Panc1 (cell line): ENCODE results near the gene SWAP70. TPM values are rescaled to one million over a fixed set of nuclear protein-coding genes. Genes with fewer than 3 reads are reported as not detected.
A peak's percentile ranks its signal among the peaks of the same experiment; 100 is the strongest.

Experiments used
- ATAC-seq: fragments of 200-7000 bp; cut with Tn5 transposase; 2 replicates; pipeline ENCODE4 v1.9.1; 2020; ENCODE audit warnings: mild to moderate bottlenecking, moderate library complexity
- BruUV-seq: library from RNA; stranded (reverse); fragments of 400-500 nt; replicated peaks from 2 replicates; lab custom pipeline; 2021; lab: Mats Ljungman, UMichigan
- CTCF ChIA-PET: fragments of 300-600 bp; sonication (Branson Sonifier 250); formaldehyde crosslinking; loops from one replicate; lab custom pipeline; 2022; ENCODE audit warnings: antibody characterized with exemption; lab: Charles Lee
- POLR2A ChIA-PET: fragments of 300-600 bp; sonication (Branson Sonifier 250); formaldehyde crosslinking; loops from one replicate; lab custom pipeline; 2022; ENCODE audit warnings: antibody characterized with exemption; lab: Charles Lee
- DNase-seq: peaks from one replicate; pipeline ENCODE4 v3.0.0-alpha.2; 2010; ENCODE audit warnings: low read depth, low spot score
- H3K27ac ChIP-seq: 2 replicates; pipeline ENCODE4 v1.5.1; 2011; ENCODE audit warnings: mild to moderate bottlenecking, low read length, inconsistent platforms
- H3K27me3 ChIP-seq: fragments of 200-500 bp; sonication (Bioruptor generic); 2 replicates; pipeline ENCODE4 v1.6.0; 2014; ENCODE audit warnings: low read length, inconsistent platforms; ENCODE audit not compliant: control insufficient read depth, insufficient read depth
- H3K36me3 ChIP-seq: fragments of 200-500 bp; sonication (Bioruptor generic); 2 replicates; pipeline ENCODE4 v1.5.1; 2014; ENCODE audit warnings: inconsistent platforms, mild to moderate bottlenecking, low read length, moderate library complexity; ENCODE audit not compliant: control insufficient read depth, insufficient read depth
- H3K4me1 ChIP-seq: 2 replicates; pipeline ENCODE4 v1.5.1; 2011; ENCODE audit warnings: inconsistent platforms, mild to moderate bottlenecking, low read length, moderate library complexity; ENCODE audit not compliant: control insufficient read depth, insufficient read depth
- H3K4me3 ChIP-seq, 2 experiments: 2 replicates each; pipeline ENCODE4 v1.5.1; 2011 to 2012; ENCODE audit warnings: low read depth in 2 of 2, low read length in 2 of 2, mild to moderate bottlenecking in 2 of 2, inconsistent platforms in 1 of 2, moderate library complexity in 1 of 2
- H3K9me3 ChIP-seq: fragments of 200-500 bp; sonication (Bioruptor generic); 2 replicates; pipeline ENCODE4 v1.5.1; 2014; ENCODE audit warnings: low read depth, mild to moderate bottlenecking, inconsistent platforms, low read length, moderate library complexity; ENCODE audit not compliant: control insufficient read depth, insufficient read depth
- CTCF ChIP-seq: fragments of 450-650 bp; IDR thresholded peaks from 2 replicates; pipeline ENCODE4 v1.5.1; 2017; ENCODE audit warnings: mild to moderate bottlenecking
- POLR2AphosphoS5 ChIP-seq: IDR thresholded peaks from 2 replicates; pipeline ENCODE4 v1.6.1; 2012; ENCODE audit warnings: mild to moderate bottlenecking, low read depth, low read length, moderate library complexity
- REST ChIP-seq, 2 experiments: IDR thresholded peaks; 2 replicates each; pipeline ENCODE4 v1.6.1; 2011 to 2012; ENCODE audit warnings: low read depth in 2 of 2, control low read depth in 1 of 2, low read length in 1 of 2, mild to moderate bottlenecking in 1 of 2, moderate library complexity in 1 of 2; ENCODE audit not compliant: insufficient read depth in 1 of 2
- SIN3A ChIP-seq: IDR thresholded peaks from 2 replicates; pipeline ENCODE4 v1.6.1; 2012; ENCODE audit warnings: low read depth, mild to moderate bottlenecking, low read length, moderate library complexity, borderline replicate concordance; ENCODE audit not compliant: insufficient read depth
- TCF7L2 ChIP-seq: IDR thresholded peaks from 2 replicates; pipeline ENCODE4 v1.6.1; 2011; ENCODE audit warnings: mild to moderate bottlenecking, low read depth, low read length, inconsistent platforms
- in situ Hi-C: cut with HindIII; loops from 2 replicates; pipeline ENCODE4 v1.10.0; 2016; ENCODE audit warnings: low sequenced_read_pairs, low pct_unique_long_range_greater_than_20kb
- intact Hi-C: fragments of 100-400 bp; cut with micrococcal nuclease; formaldehyde crosslinking; loops from one replicate; pipeline ENCODE4 v1.10.0; 2022; ENCODE audit not compliant: unreplicated experiment
- total RNA-seq: library from RNA; stranded (reverse); gene quantifications from one replicate; pipeline ENCODE4 v1.2.1, GENCODE V29; 2021; ENCODE audit not compliant: unreplicated experiment

Gene SWAP70
- total RNA-seq, 1 experiment from 2014 or later, result 96.0 TPM

- Histone ChIP-seq H3K4me1 (peaks cover 20% of the 10 kb centered on the region), H3K27me3 (no peaks in the 10 kb centered on the region), H3K27ac (0 out of 2 replicates have a peak overlapping the region, but pooled peaks have one; percentile 10), H3K36me3 (no peaks in the 10 kb centered on the region), H3K9me3 (no peaks in the 10 kb centered on the region), H3K4me3 (no peak overlapping the region)
- ATAC-seq (no peak), DNase-seq (no peak)
- ChIA-PET CTCF (no interaction called here), POLR2A (no interaction called here)
- intact Hi-C loops, result no loop called here
- no TSS peak for BruUV-seq
- in situ Hi-C loops, result no loop called here
- TF ChIP-seq SIN3A (no peak), TCF7L2 (no peak), REST (IDR thresholded peaks at IDR 0.05; ENCODE audit: insufficient read depth in 1 of 2, low read depth in 2 of 2, low read length in 1 of 2) (no peak), CTCF (no peak), POLR2AphosphoS5 (no peak)
Measured at GRCh38 chr11:9703280-9703679, 39.4 kb downstream of the SWAP70 start.

GRCh38 chr11:9704037-9704436 lies 40.2 kb downstream of the SWAP70 start:
- peaks cover 24% of the 10 kb centered on the region for H3K4me1 ChIP-seq
- ChIA-PET CTCF (no interaction called here), POLR2A (interaction anchor here (0.7 kb wide), 1 partner anchor 59 kb away, joined by 3 read pairs; no protein-coding TSS in a partner anchor)
- no peak for ATAC-seq
- no peak overlapping the region for H3K27ac ChIP-seq
- H3K9me3 ChIP-seq, result no peaks in the 10 kb centered on the region
- TF ChIP-seq CTCF (no peak), TCF7L2 (no peak), SIN3A (no peak)
- H3K36me3 ChIP-seq, result no peaks in the 10 kb centered on the region
- no peak overlapping the region for H3K4me3 ChIP-seq
- no peaks in the 10 kb centered on the region for H3K27me3 ChIP-seq
- DNase-seq, result no peak
- in situ Hi-C loops (no loop called here), intact Hi-C loops (no loop called here)
- TSS peak; percentile 11 for BruUV-seq
